ENCODE results near the gene TANGO2. TPM values are rescaled to one million over a fixed set of nuclear protein-coding genes. Genes with fewer than 3 reads are reported as not detected.

The TANGO2 gene
- polyA plus RNA-seq, 3 donors, result 11.1 to 30.9 (median 20.5) TPM

- no peak overlapping the region for H3K27ac ChIP-seq (ENCODE audit: low read depth, low read length)
- 92 to 93% (median 93%) methylated on average over 24 of the region's 24 CpGs for WGBS, 3 donors
Observed at GRCh38 chr22:20086101-20086599, 65.2 kb downstream of the TANGO2 start.

GRCh38 chr22:20086763-20087162, 65.9 kb downstream of the TANGO2 start:
- H3K27ac ChIP-seq (ENCODE audit: low read depth, low read length), result no peak overlapping the region
- 95 to 98% (median 95%) methylated on average over 5 of the region's 5 CpGs for WGBS, 3 donors

DNA sequence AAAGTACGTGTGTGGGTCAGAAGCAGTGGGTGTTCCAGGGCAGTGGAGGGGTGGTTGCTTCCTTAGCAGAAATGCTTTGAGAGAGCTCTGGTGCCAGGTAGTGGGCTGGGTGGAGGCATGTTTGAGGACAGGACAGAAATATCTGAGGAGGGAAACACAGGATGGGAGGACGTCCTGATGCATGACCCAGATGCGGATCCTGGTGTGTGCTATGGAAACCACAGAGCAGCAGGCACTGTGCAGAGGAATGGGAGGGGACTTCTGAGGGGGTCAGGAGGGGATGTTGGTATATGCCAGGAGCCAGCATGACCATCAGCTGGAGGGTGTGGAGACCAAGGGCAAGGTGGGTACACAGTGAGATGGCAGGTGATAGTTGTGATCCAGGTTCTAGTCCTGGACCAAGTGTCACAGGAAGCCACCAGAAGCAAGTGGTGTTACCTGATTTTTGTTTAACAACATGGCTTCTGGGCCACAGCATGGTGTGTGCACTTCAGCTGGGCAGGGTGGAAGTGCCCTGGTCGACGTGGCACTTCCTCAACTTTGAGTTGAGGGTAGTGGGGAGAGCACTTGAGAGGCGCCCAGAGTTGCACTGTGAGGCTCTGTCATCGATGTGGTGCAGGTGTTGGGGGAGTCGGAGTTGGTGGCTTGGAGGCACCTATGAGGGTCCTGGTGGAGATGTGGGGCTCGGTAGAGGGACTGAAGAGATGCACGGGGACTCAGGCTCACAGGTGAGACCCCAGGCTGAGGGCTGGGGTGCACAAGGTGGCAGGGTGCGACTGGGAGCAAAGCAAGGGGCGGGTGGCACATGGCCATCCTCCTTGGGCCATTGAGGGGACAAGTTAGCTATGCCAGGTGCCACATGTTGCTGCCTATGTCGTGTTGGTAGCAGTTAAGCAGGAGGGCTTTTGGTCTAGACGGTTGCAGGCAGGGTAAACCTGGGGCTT, 66.7 kb downstream of the TANGO2 start:
- no peak overlapping the region for H3K27ac ChIP-seq (ENCODE audit: low read depth, low read length)
- 85 to 92% (median 90%) methylated on average over 14 of the region's 14 CpGs for WGBS, 3 donors

GRCh38 chr22:20088263-20088648, 67.3 kb downstream of the TANGO2 start:
- 88 to 93% (median 89%) methylated on average over 8 of the region's 8 CpGs for WGBS, 3 donors
- no peak overlapping the region for H3K27ac ChIP-seq (ENCODE audit: low read depth, low read length)

GRCh38 chr22:20089226-20089976, 68.5 kb downstream of the TANGO2 start:
- H3K27ac ChIP-seq (ENCODE audit: low read depth, low read length), result no peak overlapping the region
- WGBS, 3 donors, result 91 to 94% (median 94%) methylated on average over 17 of the region's 17 CpGs

DNA sequence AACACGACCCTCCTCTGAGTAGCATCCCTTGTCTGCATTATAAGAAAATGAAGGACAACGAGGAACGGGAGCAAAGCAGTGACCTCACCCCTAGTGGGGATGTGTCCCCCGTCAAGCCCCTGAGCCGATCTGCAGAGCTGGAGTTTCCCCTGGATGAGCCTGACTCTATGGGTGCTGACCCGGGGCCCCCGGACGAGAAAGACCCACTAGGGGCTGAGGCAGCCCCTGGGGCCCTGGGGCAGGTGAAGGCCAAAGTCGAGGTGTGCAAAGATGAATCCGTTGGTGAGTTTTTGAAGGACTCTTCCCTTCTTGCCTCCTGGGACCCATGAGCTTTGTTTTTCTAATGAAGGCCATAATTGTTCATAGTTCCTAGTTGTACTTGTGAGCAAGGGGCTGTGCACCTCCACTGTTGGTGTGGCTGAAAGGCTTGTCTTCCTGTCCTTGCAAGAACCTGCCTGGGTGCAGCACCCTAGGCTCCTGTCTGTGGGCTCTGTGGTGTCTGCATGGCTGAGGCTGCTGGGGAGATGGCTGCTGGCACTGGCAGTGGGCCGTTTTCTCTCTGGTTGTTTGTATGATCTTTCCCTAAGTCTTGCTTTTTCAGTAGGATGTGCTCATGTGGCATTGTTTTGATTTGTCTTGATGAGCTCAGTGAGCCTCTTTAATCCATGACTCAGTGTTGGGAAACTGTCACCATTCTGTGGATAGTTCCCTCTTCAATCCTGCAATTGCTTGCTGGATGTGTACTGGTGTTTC, 69.2 kb downstream of the TANGO2 start:
- H3K27ac ChIP-seq (ENCODE audit: low read depth, low read length), result no peak overlapping the region
- 88 to 94% (median 93%) methylated on average over 11 of the region's 11 CpGs for WGBS, 3 donors

GRCh38 chr22:20090730-20091240, 69.9 kb downstream of the TANGO2 start:
- 84 to 94% (median 87%) methylated on average over 9 of the region's 9 CpGs for WGBS, 3 donors
- no peak overlapping the region for H3K27ac ChIP-seq (ENCODE audit: low read depth, low read length)

- WGBS, 3 donors, result 90 to 94% (median 94%) methylated on average over 16 of the region's 16 CpGs
- H3K27ac ChIP-seq (ENCODE audit: low read depth, low read length), result no peak overlapping the region
Observed at GRCh38 chr22:20091690-20092476, 71.0 kb downstream of the TANGO2 start.

DNA sequence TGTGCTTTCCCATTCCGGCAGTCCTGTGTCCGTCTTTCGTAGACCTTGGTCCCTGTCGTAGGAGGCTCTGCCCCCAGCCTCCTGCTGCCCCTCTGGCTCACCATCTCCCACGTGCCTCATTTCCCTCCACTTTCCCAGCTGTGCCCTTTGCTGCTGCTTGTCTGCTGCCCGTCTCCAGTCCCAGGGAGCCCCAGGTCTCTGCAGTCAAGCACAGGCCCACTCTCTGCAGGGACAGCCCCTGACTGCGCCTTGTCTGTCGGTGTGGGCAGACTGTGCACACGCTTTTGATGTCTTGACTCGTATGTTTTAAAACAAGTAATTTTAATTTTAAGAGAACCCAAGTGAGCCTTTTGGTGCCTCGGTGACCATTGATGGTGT, 71.6 kb downstream of the TANGO2 start:
- no peak overlapping the region for H3K27ac ChIP-seq (ENCODE audit: low read depth, low read length)
- WGBS, 3 donors, result 88 to 93% (median 93%) methylated on average over 11 of the region's 11 CpGs

DNA sequence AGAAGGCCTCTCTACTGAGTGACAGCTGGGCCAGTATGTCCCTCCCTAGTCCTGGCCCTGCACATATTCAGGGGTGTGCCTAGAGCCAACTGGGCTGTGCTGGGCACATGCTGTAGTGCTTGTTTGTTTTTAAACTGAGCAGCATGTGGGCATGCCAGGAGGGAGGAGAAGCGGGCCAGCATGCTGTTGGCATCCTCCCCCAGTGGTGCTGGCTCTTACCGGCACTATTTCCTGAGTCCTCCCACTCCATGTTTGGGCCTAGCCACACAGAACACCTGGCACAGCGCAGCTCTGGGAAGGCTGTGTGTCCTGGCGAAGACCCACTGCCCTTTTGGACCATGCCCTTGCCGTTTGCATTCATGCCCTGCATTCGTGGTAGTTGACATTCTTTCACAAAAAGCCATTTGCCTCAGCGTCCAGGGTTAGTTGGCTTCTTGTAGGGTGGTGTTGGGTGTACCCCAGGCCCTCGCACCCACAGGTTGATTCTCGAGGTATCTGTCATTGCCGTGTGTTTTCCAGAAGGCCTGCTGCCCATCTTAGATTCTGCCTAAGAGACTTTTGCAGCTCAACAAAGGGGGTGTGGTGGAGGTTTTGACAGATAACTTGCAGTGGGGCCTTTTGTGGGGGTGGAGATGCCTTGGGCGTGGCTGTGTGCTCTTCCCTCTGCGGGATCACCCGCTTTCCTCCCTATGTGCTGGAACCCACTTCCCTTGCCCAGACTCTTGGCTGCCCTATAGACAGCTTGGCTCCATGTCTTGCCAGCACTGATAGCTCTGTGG, 72.7 kb downstream of the TANGO2 start:
- WGBS, 3 donors, result 79 to 86% (median 85%) methylated on average over 13 of the region's 13 CpGs
- no peak overlapping the region for H3K27ac ChIP-seq (ENCODE audit: low read depth, low read length)

GRCh38 chr22:20094197-20094807, 73.4 kb downstream of the TANGO2 start:
- H3K27ac ChIP-seq (ENCODE audit: low read depth, low read length), result no peak overlapping the region
- 93 to 96% (median 94%) methylated on average over 15 of the region's 15 CpGs for WGBS, 3 donors

- 91 to 97% (median 96%) methylated on average over 4 of the region's 4 CpGs for WGBS, 3 donors
- H3K27ac ChIP-seq (ENCODE audit: low read depth, low read length), result no peak overlapping the region
Observed at GRCh38 chr22:20095521-20095920, 74.6 kb downstream of the TANGO2 start.

DNA sequence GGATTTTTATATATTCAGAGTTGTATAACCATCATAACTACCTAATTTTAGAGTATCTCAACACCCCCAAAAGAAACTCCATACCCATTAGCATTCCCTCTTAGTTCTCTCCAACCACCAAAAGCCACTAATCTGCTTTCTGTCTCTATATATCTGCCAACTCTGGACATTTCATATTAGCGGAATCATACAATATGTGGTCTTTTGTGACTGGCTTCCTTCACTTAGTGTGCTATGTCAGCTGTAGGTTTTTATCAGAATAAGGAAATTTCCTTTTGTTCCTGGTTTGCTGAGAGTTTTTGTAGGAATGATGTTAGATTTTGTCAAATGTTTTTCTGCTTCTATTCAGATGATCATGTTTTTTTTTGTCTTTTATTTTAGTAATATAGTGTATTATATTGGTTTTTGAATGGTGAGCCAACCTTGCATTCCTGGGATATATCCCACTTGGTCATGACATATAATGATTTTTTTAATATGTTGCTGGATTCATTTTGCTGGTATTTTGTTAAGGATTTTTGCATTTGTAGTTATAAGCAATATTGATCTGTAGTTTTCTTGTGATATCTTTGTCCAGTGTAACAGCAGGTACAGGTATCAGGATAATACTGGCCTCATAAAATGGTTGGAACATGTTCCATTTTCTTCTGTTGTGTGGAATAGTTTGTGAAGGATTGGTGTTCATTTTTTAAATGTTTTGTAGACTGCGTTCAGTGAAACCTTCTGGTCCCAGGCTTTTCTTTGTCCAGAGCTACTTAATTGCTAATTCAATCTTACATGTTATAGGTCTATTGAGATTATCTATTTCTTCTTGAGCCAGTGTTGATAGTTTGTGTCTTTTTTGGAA, 75.9 kb downstream of the TANGO2 start:
- WGBS, 3 donors, result 96 to 100% (median 99%) methylated on average over 2 of the region's 2 CpGs
- no peak overlapping the region for H3K27ac ChIP-seq (ENCODE audit: low read depth, low read length)

- WGBS, 3 donors, result 95% methylated on average over 6 of the region's 6 CpGs
- H3K27ac ChIP-seq (ENCODE audit: low read depth, low read length), result no peak overlapping the region
Observed at GRCh38 chr22:20099099-20099711, 78.3 kb downstream of the TANGO2 start.

DNA sequence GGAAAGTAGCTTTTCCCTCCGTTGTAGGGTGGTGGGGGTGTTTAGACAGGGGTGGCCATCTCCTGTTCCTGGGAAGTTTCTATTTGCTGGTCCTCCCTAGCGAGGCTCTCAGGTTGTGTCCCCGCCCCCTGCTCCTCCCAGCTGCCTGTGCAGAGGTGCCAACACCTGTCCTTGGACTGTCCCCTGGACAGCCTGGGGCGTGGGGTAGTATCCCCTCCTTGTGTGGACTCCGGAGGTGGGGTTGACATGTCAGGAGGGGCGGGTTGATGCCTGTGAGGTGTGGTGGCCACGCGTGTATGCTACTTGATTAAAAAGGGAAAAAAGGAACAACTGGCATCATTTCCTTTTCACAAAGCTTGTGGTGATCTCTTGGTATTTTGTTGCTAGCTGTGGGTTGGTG, 80.7 kb downstream of the TANGO2 start:
- 70 to 75% (median 71%) methylated on average over 8 of the region's 8 CpGs for WGBS, 3 donors

More for the DNA sequence above, 80.7 kb downstream of the TANGO2 start:
- H3K27ac ChIP-seq (ENCODE audit: low read depth, low read length), result no peak overlapping the region
